GM19035 (cell line): ENCODE data around the gene TEPSIN.

Experiments
- ATAC-seq: cut with Tn5 transposase; IDR thresholded peaks from one replicate; pipeline ENCODE4 v1.9.1; 2021; ENCODE audit not compliant: unreplicated experiment

Gene TEPSIN

DNA sequence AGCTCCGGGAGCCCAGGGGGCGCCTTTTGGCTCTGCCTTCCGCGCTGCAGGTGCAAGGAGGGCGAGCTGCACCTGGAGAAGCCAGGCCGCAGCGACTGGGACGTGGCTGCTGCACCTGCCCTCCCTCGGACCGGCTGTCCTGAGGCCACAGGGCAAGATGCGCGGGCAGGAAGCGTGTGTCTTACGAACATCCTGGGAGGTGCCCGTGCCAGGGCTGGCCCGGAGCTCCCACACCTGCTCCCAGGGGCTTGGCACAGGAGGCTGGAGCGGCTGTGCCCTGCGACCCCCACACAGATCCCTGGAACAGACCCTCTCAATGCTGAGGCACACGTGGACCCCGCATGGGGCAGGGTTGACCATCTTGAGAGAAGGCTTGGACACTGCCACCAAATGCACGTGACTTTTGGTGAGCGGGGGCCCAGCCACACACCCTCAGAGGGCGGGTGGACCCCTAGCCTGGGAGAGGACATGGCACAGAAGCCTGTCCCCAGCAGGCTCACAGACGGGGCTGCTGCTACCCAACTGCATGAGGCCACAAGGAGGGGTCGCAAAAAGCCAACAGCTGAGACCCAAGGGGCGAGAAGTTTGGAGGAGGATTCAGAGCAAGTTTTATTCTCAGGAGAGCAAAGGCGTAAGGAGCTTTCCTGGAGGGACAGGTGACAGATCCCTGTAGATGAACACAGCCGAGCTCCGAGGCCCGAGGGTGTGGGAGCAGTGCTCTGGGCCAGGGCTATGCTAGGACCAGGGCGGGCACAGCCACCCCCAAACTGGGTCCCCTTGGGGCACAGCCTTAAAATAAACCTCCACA, 11.6 kb upstream of the TEPSIN start:
- ATAC-seq: no peak

DNA sequence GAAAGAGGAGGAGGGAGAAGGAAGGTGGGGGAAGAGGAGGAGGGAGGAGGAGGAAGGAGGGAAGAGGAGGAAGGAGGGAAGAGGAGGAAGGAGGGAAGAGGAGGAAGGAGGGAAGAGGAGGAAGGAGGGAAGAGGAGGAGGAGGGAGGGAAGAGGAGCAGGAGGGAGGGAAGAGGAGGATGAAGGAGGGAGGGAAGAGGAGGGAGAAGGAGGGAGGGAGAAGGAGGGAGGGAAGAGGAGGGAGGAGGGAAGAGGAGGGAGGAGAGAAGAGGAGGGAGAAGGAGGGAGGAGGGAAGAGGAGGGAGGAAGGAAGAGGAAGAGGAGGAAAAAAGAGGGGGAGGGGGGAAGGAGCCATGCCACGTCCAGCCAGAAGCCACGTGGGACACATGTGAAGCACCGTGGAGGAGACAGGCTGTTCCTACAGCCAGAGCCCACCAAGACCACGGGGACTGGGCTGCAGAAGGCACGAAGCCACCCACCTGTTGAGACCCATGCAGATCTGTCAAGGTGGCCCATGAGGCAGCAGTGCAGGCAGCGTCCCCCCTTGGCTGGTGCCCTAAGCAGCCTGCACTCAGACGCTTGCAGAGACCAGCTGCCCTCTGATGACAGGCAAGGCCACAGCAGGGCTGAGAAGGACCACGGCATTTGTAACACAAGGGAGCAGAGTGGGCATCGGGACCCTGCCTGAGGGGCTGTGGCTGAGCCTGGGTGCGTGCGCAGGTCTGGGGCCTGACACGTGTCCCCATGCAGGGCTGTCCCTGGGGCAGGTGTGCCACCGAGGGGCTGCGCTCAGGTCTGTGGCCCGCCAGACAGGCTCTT, 10.6 kb upstream of the TEPSIN start:
- ATAC-seq: no peak

DNA sequence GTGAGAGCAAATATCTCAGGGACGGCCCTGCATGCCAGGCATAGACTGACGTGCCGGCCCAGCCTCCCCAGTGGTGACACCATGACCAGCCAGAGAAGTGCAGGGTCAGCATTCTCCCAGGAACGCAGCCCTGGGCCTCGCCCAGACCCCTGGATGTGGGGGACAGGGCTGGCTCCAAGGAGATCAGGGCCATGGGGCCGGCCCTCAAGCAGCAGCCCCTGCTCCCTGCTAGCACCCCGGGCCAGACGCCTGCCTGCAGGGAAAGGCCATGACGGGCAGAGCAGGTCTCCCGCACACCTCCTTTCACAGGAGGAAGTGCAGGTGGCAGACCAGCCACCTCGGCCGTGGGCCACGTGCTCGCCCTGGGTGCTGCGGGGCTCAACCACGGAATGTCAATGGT, 9.8 kb upstream of the TEPSIN start:
- ATAC-seq: no peak

DNA sequence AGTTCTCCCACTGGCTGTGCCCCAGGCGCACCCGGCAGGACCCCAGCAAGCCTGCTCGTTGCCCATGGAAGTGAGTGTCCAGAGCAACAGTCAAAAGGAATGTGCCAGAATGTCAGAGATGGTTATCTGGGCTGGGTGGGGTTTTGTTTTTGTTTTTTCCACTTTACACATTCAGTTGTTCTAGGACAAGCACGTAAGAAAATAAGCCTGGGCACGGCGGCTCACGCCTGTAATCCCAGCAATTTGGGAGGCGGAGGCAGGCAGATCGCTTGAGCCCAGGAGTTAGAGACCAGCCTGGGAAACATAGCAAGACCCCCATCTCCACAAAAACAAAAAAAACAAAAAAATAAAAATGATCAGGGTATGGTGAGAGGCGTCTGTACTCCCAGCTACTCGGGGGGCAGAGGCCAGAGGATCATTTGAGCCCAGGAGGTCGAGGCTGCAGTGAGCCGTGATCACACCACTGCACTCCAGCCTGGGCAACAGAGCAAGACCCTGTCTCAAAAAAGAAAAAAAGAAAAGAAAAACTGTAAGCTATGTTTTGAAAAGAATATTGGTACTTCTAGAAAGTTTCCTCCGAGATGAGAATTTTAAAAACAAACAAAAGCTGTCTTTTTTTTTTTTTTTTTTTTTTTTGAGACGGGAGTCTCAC, 8.6 kb upstream of the TEPSIN start:
- no peak for ATAC-seq

DNA sequence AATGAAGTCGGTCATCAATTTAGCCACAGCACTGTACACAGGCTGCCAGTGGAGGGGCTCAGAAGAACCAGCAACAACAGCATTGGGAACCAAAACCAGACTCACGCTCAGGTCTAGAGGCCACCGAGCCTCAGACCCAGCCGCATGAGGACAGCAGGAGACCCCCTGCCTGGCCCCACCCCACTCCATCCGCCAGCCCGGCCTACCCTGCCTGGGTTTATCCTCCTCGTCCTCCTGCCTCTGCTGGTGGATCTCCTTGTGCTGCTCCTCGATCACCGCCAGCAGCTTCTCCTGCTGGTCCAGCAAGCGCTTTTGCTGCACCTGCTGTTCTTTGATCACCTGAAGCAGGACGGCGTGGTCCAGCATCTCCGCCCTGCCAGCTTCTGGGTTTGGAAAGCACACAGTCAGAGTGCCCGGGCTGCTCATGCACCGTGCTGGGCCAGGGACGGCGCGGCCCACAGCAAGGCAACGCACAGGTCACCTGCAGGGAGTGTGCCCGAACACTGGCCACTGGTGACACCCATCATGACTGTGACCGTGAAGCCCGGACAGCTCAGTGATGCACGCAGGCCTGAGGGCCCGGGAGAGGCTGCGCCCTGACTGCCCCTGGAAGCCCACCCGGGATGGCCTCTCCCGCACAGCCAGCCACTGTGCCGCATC, 8.0 kb upstream of the TEPSIN start:
- no peak for ATAC-seq

DNA sequence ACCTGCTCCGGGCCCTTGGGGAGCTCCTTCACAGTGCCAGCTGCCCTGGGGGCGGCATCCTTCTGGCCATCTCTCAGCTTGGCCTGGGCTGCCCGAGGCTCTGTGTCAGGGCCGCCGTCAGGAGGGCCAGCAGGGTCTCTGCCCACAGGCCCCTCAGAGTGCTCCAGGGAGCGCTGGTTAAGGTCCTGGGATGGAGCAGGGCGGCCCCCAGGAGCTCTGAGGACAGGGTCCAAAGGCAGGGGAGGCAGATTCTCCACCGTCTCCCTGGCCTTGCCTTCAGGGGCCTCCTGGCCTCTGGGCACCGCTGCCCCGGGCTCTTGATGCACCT, 7.5 kb upstream of the TEPSIN start:
- no peak for ATAC-seq

DNA sequence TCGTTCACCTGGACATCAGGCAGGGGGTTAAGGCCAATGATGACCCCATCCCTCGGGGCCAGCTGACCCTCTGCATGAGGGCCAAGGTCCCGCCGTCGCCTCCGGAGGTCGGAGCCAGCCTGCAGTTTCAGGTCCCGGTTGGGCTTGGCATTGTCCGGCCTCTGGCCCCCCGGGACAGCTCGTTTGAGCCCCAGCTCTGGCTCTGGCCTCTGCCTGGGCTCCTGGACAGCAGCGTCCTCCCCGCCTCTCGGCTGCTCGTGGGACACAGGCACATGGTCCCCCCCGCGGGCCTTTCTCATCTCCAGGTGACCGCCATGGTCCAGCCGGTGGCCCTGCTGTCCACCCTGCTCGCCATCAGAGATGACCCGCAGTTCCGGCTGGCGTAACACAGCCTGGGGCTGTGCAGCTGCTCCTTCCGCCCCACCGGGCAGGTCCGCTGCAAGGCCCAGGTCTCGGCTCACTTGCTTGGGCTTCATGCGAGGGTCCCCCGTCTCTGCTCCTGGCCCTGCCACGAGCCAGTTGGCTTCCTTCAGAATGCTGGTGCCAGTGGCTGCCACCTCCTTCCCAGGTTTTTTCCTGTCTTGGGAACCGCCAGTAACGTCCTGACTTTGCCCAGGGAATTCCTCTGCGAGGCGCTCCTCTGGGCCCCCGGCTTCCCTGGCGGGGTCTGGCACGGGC, 6.9 kb upstream of the TEPSIN start:
- no peak for ATAC-seq

DNA sequence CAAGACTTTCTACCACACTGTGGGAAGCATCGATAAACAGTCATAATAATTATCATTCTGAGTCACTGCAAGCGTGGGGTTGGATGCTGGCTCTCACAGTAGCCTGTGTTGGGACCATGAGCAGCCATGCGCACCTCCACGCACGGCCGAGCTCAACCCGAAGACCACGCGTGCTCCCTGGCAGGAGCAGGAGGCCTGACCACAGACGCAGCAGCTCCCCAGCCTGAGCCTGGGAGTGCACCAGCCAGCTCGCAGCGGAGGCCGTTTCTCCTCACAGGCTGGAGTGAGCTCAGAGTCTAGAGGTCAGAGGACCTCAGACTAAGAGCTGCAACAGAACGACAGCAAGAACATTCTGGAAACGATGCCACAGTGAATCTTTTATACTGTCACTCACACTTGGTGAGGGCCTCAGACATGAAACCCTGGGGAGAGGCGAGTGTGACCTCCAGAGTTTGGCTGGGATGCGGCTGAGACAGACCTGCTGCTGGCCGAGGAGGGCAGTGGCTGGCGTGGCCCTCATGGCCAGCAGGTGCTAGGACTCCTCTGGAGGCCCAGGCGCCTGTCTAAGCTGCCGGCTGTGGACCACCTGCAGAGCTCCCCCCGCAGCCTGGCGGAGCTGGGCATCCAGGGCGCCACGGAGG, 6.3 kb upstream of the TEPSIN start:
- ATAC-seq: no peak

DNA sequence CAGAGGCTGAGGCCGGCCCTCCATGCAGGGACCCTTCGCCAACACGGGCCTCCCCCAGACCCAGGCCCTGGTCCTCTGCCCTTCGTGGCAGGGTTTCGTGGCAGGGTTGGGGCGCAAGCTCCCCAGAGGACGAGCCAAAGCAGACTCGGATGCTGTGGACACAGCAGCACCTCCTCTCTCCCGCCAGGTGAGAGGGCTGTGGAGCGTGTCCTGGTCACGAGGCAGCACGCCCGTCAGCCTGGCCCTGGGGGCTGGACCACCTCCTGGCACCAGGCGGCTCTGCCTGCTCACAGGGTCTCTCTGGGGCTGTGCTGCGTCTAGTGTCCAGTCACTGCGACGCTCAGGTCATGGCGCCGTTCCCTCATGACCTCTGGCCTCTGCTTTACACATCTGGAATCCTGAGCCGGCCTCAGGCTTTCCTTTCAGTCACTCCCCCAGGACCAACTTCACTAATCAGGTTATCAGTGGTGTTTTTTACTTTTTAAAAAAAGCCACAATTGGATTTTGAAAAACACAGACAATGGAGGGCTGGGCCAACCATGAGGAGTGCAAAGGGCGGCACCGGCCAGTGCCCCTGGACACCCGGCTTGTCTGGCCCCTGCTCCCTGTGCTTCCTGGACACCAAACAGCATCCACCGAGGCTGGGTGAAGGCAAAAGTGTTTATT, 5.6 kb upstream of the TEPSIN start:
- ATAC-seq: no peak

DNA sequence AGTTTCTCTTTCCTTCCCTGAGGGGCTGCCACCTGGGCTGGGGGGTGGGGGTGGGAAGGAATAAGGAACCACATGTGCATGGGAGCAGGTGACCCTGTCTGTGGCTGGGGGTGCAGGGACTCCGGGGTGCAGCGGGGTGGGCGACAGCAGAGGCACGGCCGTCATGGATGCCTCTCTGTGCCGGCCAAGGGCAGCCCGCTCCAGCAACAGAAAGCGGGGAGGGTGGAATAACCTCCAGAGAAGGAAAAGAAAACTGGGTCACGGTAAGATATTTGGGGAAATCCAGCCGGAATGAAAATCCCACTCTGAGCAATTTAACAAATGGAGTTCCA, 4.4 kb upstream of the TEPSIN start:
- ATAC-seq: no peak

DNA sequence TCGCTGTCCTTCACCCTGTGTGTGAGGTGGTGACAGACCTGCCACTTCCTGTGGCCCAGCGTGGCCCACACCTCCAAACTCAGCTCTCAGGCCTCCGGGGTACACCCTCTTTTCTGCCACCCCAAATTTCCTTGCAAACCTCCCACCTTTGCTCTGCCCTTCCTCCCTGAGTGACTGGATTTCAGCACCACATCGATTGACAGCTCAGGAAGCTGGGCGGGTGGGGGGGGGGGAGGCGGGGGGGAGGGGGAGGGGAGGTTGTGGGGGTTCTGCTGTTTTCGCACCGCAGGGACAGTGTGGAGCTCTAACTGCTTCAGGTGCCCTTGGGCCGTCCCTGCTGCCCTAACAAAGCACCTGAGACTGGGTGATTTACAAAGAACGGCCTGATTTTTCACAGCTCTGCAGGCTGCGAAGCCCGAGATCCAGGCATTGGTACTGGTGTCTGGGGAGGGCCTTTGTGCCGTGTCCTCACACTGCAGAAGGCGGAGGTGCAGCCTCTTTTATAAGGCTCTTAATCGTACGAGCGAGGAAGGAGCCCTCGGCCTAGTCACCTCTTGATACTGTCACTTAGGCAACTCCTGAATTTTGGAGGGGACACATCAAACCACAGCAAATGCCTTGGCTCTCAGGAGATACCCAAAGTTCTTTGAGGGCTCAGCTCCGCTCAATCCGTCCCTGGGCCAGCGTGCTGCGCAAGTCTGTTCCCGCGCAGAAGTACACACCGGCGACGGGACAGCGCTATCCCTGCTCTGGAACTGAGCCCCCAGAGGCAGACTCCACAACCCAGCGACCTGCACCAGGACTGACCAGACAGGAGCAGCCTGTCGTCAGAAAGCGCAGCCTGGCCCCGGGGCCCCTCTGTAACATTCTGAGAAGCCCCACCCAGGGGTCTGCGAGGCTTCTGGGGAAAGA, 3.8 kb upstream of the TEPSIN start:
- no peak for ATAC-seq

DNA sequence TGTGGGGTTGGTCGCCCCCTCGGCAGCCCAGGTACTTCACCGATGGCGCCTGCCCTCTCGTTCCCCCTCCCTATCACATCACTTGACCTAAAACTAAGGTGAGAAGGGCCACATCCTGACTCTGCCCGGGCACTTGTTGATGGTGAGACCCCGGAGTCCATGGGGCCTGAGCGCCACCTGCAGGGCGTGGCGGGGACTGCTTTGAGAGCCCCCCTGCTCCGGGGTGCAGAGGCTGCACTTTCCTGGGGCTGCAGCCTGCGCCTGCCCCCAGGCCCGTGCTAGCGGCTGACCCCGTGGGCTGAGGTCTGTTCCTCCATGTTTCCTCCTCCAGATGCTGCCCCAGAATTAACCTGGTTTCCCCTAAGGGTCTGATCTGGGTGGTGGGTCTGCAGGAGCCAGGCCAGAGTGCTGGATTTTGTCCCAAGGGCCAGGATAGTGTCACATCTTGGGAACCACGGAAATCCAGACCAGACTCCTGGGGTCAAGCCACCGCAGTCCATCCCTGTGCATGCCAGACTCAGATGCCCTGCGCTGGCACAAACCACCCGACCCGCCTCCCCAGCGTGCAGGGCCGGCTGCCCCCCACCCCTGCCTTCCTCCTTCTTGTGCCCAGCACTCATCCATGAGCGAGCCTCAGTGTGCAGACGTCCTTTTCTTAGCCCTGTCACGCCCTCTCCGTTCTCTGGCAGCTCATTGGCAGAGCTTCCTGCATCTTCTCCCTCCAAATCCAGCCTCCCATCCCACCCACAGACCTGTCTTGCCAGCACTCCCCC, 3.0 kb upstream of the TEPSIN start:
- no peak for ATAC-seq

DNA sequence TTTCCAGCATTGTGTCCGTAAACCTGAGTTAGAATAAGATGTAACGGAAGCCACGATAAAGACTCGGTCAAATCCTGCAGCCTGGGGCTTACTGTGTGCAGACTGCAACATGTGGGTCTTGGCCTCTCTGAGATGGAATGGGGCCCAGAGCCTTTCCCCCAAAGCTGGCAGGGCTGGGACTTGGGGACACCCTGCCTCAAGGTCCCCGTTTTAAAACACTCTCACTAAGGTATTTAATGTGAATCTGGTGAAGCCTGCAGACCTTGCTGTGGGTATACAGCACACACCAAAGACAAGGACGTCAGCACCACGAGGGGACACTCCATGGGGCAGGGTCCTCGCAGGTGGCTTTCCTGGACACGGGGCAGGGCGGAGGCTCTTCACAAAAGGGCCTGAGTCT, 2.3 kb upstream of the TEPSIN start:
- ATAC-seq: no peak

DNA sequence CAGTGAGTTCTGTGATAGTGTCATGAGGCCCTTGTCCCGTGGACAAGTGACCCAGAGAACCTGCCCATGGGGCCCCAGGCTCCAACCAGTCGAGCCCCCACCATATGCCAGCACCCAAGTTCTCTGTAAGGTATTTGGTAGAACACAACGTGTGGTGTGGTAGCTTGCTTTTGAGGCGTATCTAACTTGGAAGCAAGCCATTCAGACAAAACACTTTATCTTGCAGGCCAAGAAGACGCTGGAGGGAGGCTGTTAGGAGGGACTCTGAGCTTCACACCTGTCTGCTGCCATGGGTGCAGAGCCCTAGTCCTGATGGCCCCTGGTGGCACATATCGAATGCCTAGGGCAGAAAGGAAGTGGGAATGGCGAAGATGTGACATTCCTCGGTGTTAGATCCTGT, 1.9 kb upstream of the TEPSIN start:
- ATAC-seq: no peak

DNA sequence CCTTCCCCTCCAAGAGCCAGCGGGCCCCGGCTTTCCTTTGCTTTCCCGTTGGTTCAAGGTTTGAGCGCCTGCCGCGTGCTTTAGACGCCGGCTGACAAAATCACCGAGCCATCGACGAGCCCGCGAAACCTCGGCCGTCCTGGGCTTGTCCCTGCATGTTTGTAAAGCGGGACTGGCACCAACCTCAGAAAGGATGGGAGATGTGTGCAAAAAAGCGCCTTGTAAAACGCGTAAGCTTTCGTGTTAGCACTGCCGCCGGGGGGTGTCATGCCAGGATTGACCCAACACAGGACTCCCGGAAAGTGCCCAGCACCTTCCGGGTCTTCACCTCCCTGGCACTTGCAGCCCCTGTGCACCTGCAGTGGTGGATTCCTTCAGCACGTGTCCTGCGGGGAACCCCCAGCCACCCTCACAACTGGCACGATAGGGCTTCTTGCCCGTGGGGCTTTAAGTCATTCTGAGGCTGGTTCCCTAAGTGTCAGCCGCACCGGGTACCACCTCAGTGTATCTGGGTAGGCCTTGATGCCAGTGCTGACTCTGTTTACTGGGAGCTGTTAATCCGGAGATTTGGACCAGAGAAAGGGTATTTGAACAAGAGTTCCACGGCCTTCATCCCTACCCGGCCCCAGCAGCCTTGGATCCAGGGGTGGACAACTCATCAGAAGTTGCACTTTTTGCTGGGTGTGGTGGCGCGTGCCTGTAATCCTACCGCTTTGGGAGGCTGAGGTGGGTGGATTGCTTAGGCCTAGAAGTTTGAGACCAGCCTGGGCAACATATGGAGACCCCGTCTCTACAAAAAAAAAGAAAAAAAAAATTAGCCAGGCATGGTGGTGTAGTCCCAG, 1.1 kb upstream of the TEPSIN start:
- ATAC-seq: no peak

DNA sequence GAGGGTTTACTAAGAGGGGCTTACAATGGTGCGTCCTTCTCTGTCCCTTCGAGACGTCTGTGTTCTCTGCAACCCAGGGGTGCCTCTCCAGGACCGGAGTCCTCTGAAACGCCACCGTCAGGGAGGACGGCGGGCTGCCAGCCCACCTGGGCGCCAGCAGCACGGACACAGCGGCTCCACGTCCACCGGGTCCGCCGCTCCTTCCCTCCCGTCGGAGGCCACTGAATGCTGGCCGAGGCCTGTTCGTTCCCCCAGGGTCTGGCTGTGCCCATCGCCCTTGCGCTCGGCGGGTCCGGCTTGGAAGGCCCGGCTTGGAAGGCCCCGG, 403 bp downstream of the TEPSIN start:
- ATAC-seq: peak; percentile 5
